Measurements from ENCODE around the gene REP15.

The REP15 gene

DNA sequence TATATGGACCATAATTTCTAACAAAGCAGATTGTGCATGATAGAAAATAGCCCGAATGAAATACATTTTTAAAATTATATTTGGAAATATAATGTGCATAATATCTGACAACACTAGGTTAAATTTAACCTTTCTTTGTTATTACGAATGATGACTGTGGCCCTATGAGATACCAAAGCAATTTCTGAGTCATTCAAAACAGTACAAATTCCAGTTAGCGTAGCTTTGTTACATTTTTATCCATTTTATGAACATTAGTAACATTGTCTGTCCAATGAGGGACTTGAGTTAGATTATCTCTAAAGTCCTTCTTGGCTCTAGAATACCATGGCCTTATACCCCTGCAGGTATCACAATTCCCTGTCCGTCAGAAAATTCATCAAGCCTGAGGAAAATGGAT is 39.0 kb upstream of the REP15 start:
- ChIA-PET CTCF (no interaction called here), POLR2A (no interaction called here)
- Histone ChIP-seq H3K9me3 (ENCODE audit: control insufficient read depth, insufficient read depth, low read depth, low read length) (no peaks in the 10 kb centered on the region), H3K27ac (ENCODE audit: extremely low read depth, low read depth, low read length) (no peak overlapping the region), H3K4me3 (ENCODE audit: low read depth, low read length) (no peak overlapping the region), H3K4me1 (ENCODE audit: control insufficient read depth, insufficient read depth, low read length) (no peaks in the 10 kb centered on the region), H3K36me3 (ENCODE audit: control insufficient read depth in 2 of 2, insufficient read depth in 1 of 2, low read length in 2 of 2) (peaks cover 0 to 6% of the 10 kb centered on the region in 2 experiments; a peak in 2 of 3 replicates)
- TF ChIP-seq ZBTB20 (tag by site-specific recombination; IDR thresholded peaks at IDR 0.05) (no peak), ZNF629 (tag by site-specific recombination; IDR thresholded peaks at IDR 0.05) (no peak), ZNF146 (tag by site-specific recombination; IDR thresholded peaks at IDR 0.05) (no peak), ZNF223 (tag by site-specific recombination; IDR thresholded peaks at IDR 0.05) (no peak), YY1 (tag by site-specific recombination; IDR thresholded peaks at IDR 0.05) (no peak), HOXC10 (CRISPR knock-in tag; IDR thresholded peaks at IDR 0.05) (no peak)

DNA sequence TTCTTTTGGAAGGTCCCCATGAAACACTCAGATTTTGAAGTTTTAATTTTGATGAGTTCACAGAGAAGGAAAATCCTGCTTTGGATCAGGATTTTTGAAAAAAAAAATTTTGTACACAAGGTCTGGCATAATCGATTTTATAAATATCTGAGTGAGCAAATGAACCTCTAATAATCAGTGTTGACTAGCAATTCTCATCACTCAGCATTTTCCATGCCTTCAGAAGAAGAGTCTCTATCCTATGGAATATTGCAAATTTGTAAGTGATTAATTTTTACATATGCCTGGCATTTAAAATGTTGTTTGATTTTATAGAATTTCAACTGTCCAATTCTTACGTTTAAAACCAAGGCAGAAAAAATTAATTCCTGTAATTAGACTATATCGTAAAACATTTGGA is 30.5 kb upstream of the REP15 start:
- CTCF ChIA-PET = interaction anchor here (0.6 kb wide), 2 partner anchors 361 to 1122 kb away, joined by 3 read pairs; no protein-coding TSS in a partner anchor
- Histone ChIP-seq H3K4me3 (ENCODE audit: low read depth, low read length) (no peak overlapping the region), H3K4me1 (ENCODE audit: control insufficient read depth, insufficient read depth, low read length) (no peaks in the 10 kb centered on the region), H3K9me3 (ENCODE audit: control insufficient read depth, insufficient read depth, low read depth, low read length) (no peaks in the 10 kb centered on the region), H3K36me3 (ENCODE audit: control insufficient read depth in 2 of 2, insufficient read depth in 1 of 2, low read length in 2 of 2) (peaks cover 3 to 16% of the 10 kb centered on the region in 2 experiments), H3K27ac (ENCODE audit: extremely low read depth, low read depth, low read length) (no peak overlapping the region)
- POLR2A ChIA-PET = no interaction called here
- TF ChIP-seq ZNF2 (tag by site-specific recombination; IDR thresholded peaks at IDR 0.05) (no peak), KLF9 (tag by site-specific recombination; IDR thresholded peaks at IDR 0.05; ENCODE audit: low read depth) (no peak)

- TF ChIP-seq ZNF37A (tag by site-specific recombination; IDR thresholded peaks at IDR 0.05) = no peak
- TF ChIP-seq ZNF776 (tag by site-specific recombination; IDR thresholded peaks at IDR 0.05; ENCODE audit: borderline replicate concordance) = no peak
- CTCF ChIA-PET = interaction anchor here (0.6 to 0.8 kb wide), 3 partner anchors 37 to 1123 kb away, joined by 3 to 5 read pairs (median 3); no protein-coding TSS in a partner anchor
- Histone ChIP-seq H3K36me3 (ENCODE audit: control insufficient read depth in 2 of 2, insufficient read depth in 1 of 2, low read length in 2 of 2) (peaks cover 3 to 16% of the 10 kb centered on the region in 2 experiments), H3K4me1 (ENCODE audit: control insufficient read depth, insufficient read depth, low read length) (no peaks in the 10 kb centered on the region), H3K4me3 (ENCODE audit: low read depth, low read length) (no peak overlapping the region), H3K27ac (ENCODE audit: extremely low read depth, low read depth, low read length) (no peak overlapping the region), H3K9me3 (ENCODE audit: control insufficient read depth, insufficient read depth, low read depth, low read length) (no peaks in the 10 kb centered on the region)
- POLR2A ChIA-PET = no interaction called here
Observed at GRCh38 chr12:27666510-27666909, 29.7 kb upstream of the REP15 start.

GRCh38 chr12:27667540-27667939 is 28.7 kb upstream of the REP15 start:
- no peaks in the 10 kb centered on the region for H3K9me3 ChIP-seq (ENCODE audit: control insufficient read depth, insufficient read depth, low read depth, low read length)
- H3K4me1 ChIP-seq (ENCODE audit: control insufficient read depth, insufficient read depth, low read length) = no peaks in the 10 kb centered on the region
- ChIA-PET POLR2A (no interaction called here), CTCF (no interaction called here)
- no peak for TF ChIP-seq BCL11B (tag by site-specific recombination; IDR thresholded peaks at IDR 0.05; ENCODE audit: low read depth)
- TF ChIP-seq, protein P1, sequence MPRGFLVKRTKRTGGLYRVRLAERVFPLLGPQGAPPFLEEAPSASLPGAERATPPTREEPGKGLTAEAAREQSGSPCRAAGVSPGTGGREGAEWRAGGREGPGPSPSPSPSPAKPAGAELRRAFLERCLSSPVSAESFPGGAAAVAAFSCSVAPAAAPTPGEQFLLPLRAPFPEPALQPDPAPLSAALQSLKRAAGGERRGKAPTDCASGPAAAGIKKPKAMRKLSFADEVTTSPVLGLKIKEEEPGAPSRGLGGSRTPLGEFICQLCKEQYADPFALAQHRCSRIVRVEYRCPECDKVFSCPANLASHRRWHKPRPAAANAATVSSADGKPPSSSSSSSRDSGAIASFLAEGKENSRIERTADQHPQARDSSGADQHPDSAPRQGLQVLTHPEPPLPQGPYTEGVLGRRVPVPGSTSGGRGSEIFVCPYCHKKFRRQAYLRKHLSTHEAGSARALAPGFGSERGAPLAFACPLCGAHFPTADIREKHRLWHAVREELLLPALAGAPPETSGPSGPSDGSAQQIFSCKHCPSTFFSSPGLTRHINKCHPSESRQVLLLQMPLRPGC (tag by site-specific recombination; IDR thresholded peaks at IDR 0.05) = no peak
- no peak overlapping the region for H3K4me3 ChIP-seq (ENCODE audit: low read depth, low read length)
- peaks cover 3 to 16% of the 10 kb centered on the region in 2 experiments for H3K36me3 ChIP-seq (ENCODE audit: control insufficient read depth in 2 of 2, insufficient read depth in 1 of 2, low read length in 2 of 2)
- H3K27ac ChIP-seq (ENCODE audit: extremely low read depth, low read depth, low read length) = no peak overlapping the region

GRCh38 chr12:27672051-27672450 is 24.2 kb upstream of the REP15 start:
- no peaks in the 10 kb centered on the region for H3K9me3 ChIP-seq (ENCODE audit: control insufficient read depth, insufficient read depth, low read depth, low read length)
- H3K27ac ChIP-seq (ENCODE audit: extremely low read depth, low read depth, low read length) = no peak overlapping the region
- POLR2A ChIA-PET = no interaction called here
- H3K4me3 ChIP-seq (ENCODE audit: low read depth, low read length) = no peak overlapping the region
- H3K36me3 ChIP-seq (ENCODE audit: control insufficient read depth in 2 of 2, insufficient read depth in 1 of 2, low read length in 2 of 2) = peaks cover 3 to 17% of the 10 kb centered on the region in 2 experiments; a peak in 2 of 3 replicates
- TF ChIP-seq ZNF223 (tag by site-specific recombination; IDR thresholded peaks at IDR 0.05) (no peak), ZNF138 (tag by site-specific recombination; IDR thresholded peaks at IDR 0.05; ENCODE audit: borderline replicate concordance) (no peak), ZBTB8A (tag by site-specific recombination; IDR thresholded peaks at IDR 0.05) (no peak), ZNF114 (tag by site-specific recombination; IDR thresholded peaks at IDR 0.05) (no peak), ZNF292 (tag by site-specific recombination; IDR thresholded peaks at IDR 0.05; ENCODE audit: borderline replicate concordance, low read depth) (no peak), ZNF37A (tag by site-specific recombination; IDR thresholded peaks at IDR 0.05) (no peak), KLF10 (tag by site-specific recombination; IDR thresholded peaks at IDR 0.05) (no peak), ZNF354C (tag by site-specific recombination; IDR thresholded peaks at IDR 0.05; ENCODE audit: borderline replicate concordance, low read depth) (no peak), GLIS1 (tag by site-specific recombination; IDR thresholded peaks at IDR 0.05) (no peak), ZNF548 (tag by site-specific recombination; IDR thresholded peaks at IDR 0.05) (no peak), ZNF302 (tag by site-specific recombination; IDR thresholded peaks at IDR 0.05; ENCODE audit: low read depth) (no peak)
- CTCF ChIA-PET = interaction anchor here (0.6 to 0.8 kb wide), 2 partner anchors 19 to 247 kb away, joined by 3 to 4 read pairs; no protein-coding TSS in a partner anchor
- H3K4me1 ChIP-seq (ENCODE audit: control insufficient read depth, insufficient read depth, low read length) = no peaks in the 10 kb centered on the region

All from HEK293 (cell line).